K562 (cell line): Measurements from ENCODE around the gene VASH1. TPM values are rescaled to one million over a fixed set of nuclear protein-coding genes. Genes with fewer than 3 reads are reported as not detected.

Experiments used
- ARID1B ChIP-seq: fragments of 450-650 bp; IDR thresholded peaks from 2 replicates; pipeline ENCODE4 v1.6.1; 2016; ENCODE audit warnings: antibody characterized with exemption, mild to moderate bottlenecking, inconsistent platforms
- CBX3 ChIP-seq, 2 experiments: IDR thresholded peaks; 1 replicate in 1 of 2; 2 replicates in 1 of 2; pipeline ENCODE4 v1.6.1; 2012; ENCODE audit warnings: inconsistent platforms in 2 of 2, low read length in 2 of 2, borderline replicate concordance in 1 of 2, control low read depth in 1 of 2
- DMBX1 ChIP-seq: fragments of 250-450 bp; sonication (Bioruptor Pico); IDR thresholded peaks from 2 replicates; pipeline ENCODE4 v1.8.0; 2022; ENCODE audit warnings: inconsistent platforms, mild to moderate bottlenecking, moderate library complexity, borderline replicate concordance
- ETV5 ChIP-seq: sonication (generic); formaldehyde crosslinking; IDR thresholded peaks from 2 replicates; pipeline ENCODE4 v1.4.0; 2020; ENCODE audit warnings: low read depth, mild to moderate bottlenecking, missing genetic modification reagents
- FOXA1 ChIP-seq: fragments of 450-650 bp; IDR thresholded peaks from 2 replicates; pipeline ENCODE4 v1.6.1; 2016; ENCODE audit warnings: mild to moderate bottlenecking, borderline replicate concordance
- HNRNPL ChIP-seq: fragments of 200-400 bp; formaldehyde crosslinking; IDR thresholded peaks from 2 replicates; pipeline ENCODE4 v1.6.1; 2017; ENCODE audit warnings: low read depth, mild to moderate bottlenecking, low read length
- KLF6 ChIP-seq: fragments of 250-450 bp; sonication (Bioruptor Pico); IDR thresholded peaks from 2 replicates; pipeline ENCODE4 v1.4.0; 2020; ENCODE audit warnings: mild to moderate bottlenecking, moderate library complexity, borderline replicate concordance
- MYC ChIP-seq, 2 experiments: fragments of 250-450 bp in 1 of 2; sonication (Bioruptor Pico) in 1 of 2; IDR thresholded peaks; 2 replicates each; pipeline versions ENCODE4 v1.5.1 to v1.6.1; 2012 to 2021; ENCODE audit warnings: low read depth in 2 of 2, borderline replicate concordance in 1 of 2, improper control_type of control experiment in 1 of 2, low read length in 1 of 2, mild to moderate bottlenecking in 1 of 2, moderate library complexity in 1 of 2
- NCOR1 ChIP-seq: fragments of 450-650 bp; IDR thresholded peaks from 2 replicates; pipeline ENCODE4 v1.6.1; 2016; ENCODE audit warnings: mild to moderate bottlenecking, moderate library complexity
- PHTF2 ChIP-seq: fragments of 250-450 bp; sonication (Bioruptor Pico); IDR thresholded peaks from 2 replicates; pipeline ENCODE4 v1.5.0; 2021; ENCODE audit warnings: mild to moderate bottlenecking
- POLR3A ChIP-seq: IDR thresholded peaks from 2 replicates; pipeline ENCODE4 v1.6.1; 2011; ENCODE audit warnings: borderline replicate concordance, mild to moderate bottlenecking, moderate library complexity; ENCODE audit not compliant: insufficient read length, insufficient read depth; ENCODE audit errors: extremely low read depth
- RAD21 ChIP-seq, 2 experiments: fragments of 250-450 bp in 1 of 2; fragments of 450-650 bp in 1 of 2; sonication (Bioruptor Pico) in 1 of 2; formaldehyde crosslinking in 1 of 2; IDR thresholded peaks in 1 of 2; conservative IDR thresholded peaks in 1 of 2; 2 replicates each; pipeline versions ENCODE4 v1.4.0 to v1.8.0; 2020 to 2022; ENCODE audit warnings: mild to moderate bottlenecking in 2 of 2, moderate library complexity in 1 of 2
- RBFOX2 ChIP-seq: fragments of 200-400 bp; formaldehyde crosslinking; IDR thresholded peaks from 2 replicates; pipeline ENCODE4 v1.6.1; 2017; ENCODE audit warnings: low read depth, mild to moderate bottlenecking, low read length, moderate library complexity
- SIN3A ChIP-seq, 2 experiments: fragments of 150-350 bp in 1 of 2; IDR thresholded peaks; 2 replicates each; pipeline ENCODE4 v1.6.1; 2011 to 2016; ENCODE audit warnings: borderline replicate concordance in 2 of 2, low read depth in 2 of 2, low read length in 2 of 2, mild to moderate bottlenecking in 2 of 2, moderate library complexity in 2 of 2; ENCODE audit not compliant: control insufficient read depth in 1 of 2
- THAP7 ChIP-seq: fragments of 250-450 bp; sonication (Bioruptor Pico); IDR thresholded peaks from 2 replicates; pipeline ENCODE4 v1.5.0; 2021
- ZBTB12 ChIP-seq: fragments of 250-450 bp; sonication (Bioruptor Pico); IDR thresholded peaks from 2 replicates; pipeline ENCODE4 v1.4.0; 2020
- ZFX ChIP-seq: sonication (generic); formaldehyde crosslinking; IDR thresholded peaks from 2 replicates; pipeline ENCODE4 v1.8.0; 2022; ENCODE audit warnings: mild to moderate bottlenecking, missing genetic modification reagents, moderate library complexity
- ZNF695 ChIP-seq: fragments of 450-650 bp; formaldehyde crosslinking; IDR thresholded peaks from 2 replicates; pipeline ENCODE4 v1.4.0; 2020; ENCODE audit warnings: mild to moderate bottlenecking, moderate library complexity
- ZNF830 ChIP-seq: fragments of 250-450 bp; sonication (Bioruptor Pico); IDR thresholded peaks from 2 replicates; pipeline ENCODE4 v1.5.0; 2021; ENCODE audit warnings: mild to moderate bottlenecking
- polyA plus RNA-seq, 8 experiments: library from polyadenylated mRNA; depleted of rRNA in 4 of 8; stranded (reverse) in 5 of 8; unstranded in 3 of 8; fragments of >200 nt; fragmentation: Nextera tagmentation in 2 of 8; fragmentation: Illumina TruSeq in 1 of 8; extraction: Ambion mirVana in 2 of 8; extraction: Trizol in 1 of 8; gene quantifications; 2 replicates each; pipeline versions ENCODE4 v1.2.1 to v1.2.3, GENCODE V29; 2011 to 2014; ENCODE audit warnings: inconsistent platforms in 1 of 8, missing spikeins in 1 of 8
- total RNA-seq, 7 experiments: library from RNA; depleted of rRNA in 6 of 7; stranded (reverse); fragments of >200 nt in 6 of 7; fragmentation: Illumina TruSeq in 2 of 7; extraction: Trizol in 2 of 7; gene quantifications; 2 replicates each; pipeline versions ENCODE4 v1.2.1 to v1.2.3, GENCODE V29; 2011 to 2021; ENCODE audit warnings: low replicate concordance in 1 of 7
- TF ChIP-seq, protein P1 (sequence below): fragments of 200-800 bp; sonication (Bioruptor generic); IDR thresholded peaks from 2 replicates; pipeline ENCODE4 v1.6.1; 2017; ENCODE audit warnings: missing genetic modification characterization, missing compliant biosample characterization
- TF ChIP-seq, protein P2 (sequence below), 2 experiments: fragments of 250-450 bp in 1 of 2; fragments of 450-650 bp in 1 of 2; sonication (Bioruptor Pico) in 1 of 2; IDR thresholded peaks; 2 replicates each; pipeline versions ENCODE4 v1.6.1 to v1.8.0; 2016 to 2021; ENCODE audit warnings: mild to moderate bottlenecking in 2 of 2, moderate library complexity in 2 of 2, missing compliant biosample characterization in 1 of 2, missing genetic modification characterization in 1 of 2

Gene VASH1
- total and polyA plus RNA-seq, 9 of the 15 experiments (the other 6 are each of a cell fraction or from before 2014, with no cell fraction given): 0.01 to 0.43 (median 0.13) TPM; not detected in 1

DNA sequence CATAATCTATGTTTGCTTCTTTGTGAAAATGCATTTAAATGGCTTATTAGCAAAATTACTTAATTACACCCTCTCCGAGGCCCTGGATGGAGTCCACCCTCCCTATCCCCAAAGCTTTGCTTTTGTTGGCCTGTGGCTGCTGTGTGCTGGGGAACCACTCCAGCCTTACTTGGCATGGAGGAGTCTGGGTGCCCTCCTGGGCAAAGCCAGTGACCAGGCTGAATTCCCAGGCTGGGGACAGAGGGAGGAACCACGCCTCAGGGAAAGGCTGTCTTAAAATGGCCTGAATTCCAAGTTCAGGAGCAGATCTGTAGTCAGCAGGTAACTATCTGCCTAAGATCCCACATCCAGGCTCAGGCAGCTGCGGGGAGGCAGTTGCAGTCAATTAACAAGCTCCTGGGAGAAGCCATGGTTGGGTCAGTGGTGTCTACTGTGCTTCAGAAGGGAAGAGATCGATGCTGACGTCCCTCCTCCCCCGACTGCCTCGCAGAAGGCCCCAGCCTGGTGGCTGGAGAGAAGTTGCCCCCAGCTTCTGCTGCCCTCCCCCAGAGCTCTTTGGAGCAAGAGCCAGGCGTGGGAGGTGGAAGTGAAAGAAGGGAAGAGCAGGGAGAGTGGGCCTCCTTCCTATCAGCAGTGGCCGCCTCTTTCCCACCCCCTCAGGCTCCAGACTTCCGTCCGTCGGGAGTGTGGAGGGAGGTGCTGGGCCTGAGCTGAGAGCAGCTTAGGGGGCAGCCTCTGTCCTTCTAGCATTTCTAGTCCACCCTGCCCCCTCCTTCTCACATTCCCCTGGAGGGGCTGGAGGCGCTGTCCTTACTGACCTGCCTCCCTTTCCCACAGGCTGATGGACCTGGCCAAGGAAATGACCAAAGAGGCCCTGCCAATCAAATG is 11.3 kb downstream of the VASH1 start (continued):
- TF ChIP-seq ZNF830 (no peak), RBFOX2 (peak; percentile 30; the same call in 1 of the 2 replicates), SIN3A (IDR thresholded peaks at IDR 0.05; ENCODE audit: borderline replicate concordance in 2 of 2, control insufficient read depth in 1 of 2, low read depth in 2 of 2, low read length in 2 of 2) (no peak), FOXA1 (no peak), ZBTB12 (CRISPR knock-in tag) (no peak), ARID1B (peak; percentile 14; the same call in 1 of the 2 replicates), CBX3 (IDR thresholded peaks at IDR 0.05; ENCODE audit: borderline replicate concordance in 1 of 2, low read length in 2 of 2) (no peak), NCOR1 (peak; percentile 34; the same call in 1 of the 2 replicates), POLR3A (no peak), THAP7 (CRISPR knock-in tag) (no peak), ZNF695 (no peak), KLF6 (CRISPR knock-in tag) (0 out of 2 replicates have a peak, but pooled peaks have one; percentile 13), MYC (IDR thresholded peaks at IDR 0.05; ENCODE audit: low read depth, low read length) (no peak), MYC (CRISPR knock-in tag; IDR thresholded peaks at IDR 0.05; ENCODE audit: borderline replicate concordance, low read depth) (no peak), ETV5 (CRISPR knock-in tag) (0 out of 2 replicates have a peak, but pooled peaks have one; percentile 24), DMBX1 (0 out of 2 replicates have a peak, but pooled peaks have one; percentile 33), ZFX (0 out of 2 replicates have a peak, but pooled peaks have one; percentile 29), HNRNPL (no peak), RAD21 (CRISPR knock-in tag; conservative IDR thresholded peaks at IDR 0.05 in 1 of 2, IDR thresholded peaks at IDR 0.05 in 1 of 2) (0 out of 4 replicates have a peak, but pooled peaks of 1 of the 2 experiments have one; percentile 6), PHTF2 (CRISPR knock-in tag) (no peak)
- TF ChIP-seq, protein P1, sequence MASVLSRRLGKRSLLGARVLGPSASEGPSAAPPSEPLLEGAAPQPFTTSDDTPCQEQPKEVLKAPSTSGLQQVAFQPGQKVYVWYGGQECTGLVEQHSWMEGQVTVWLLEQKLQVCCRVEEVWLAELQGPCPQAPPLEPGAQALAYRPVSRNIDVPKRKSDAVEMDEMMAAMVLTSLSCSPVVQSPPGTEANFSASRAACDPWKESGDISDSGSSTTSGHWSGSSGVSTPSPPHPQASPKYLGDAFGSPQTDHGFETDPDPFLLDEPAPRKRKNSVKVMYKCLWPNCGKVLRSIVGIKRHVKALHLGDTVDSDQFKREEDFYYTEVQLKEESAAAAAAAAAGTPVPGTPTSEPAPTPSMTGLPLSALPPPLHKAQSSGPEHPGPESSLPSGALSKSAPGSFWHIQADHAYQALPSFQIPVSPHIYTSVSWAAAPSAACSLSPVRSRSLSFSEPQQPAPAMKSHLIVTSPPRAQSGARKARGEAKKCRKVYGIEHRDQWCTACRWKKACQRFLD: peak; percentile 52; the same call in 1 of the 2 replicates
- TF ChIP-seq, protein P2, sequence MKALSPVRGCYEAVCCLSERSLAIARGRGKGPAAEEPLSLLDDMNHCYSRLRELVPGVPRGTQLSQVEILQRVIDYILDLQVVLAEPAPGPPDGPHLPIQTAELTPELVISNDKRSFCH (CRISPR knock-in tag; IDR thresholded peaks at IDR 0.05): no peak
- TF ChIP-seq, protein P2 (tag; IDR thresholded peaks at IDR 0.05): no peak; the same call in 1 of the 2 replicates
